Measurements from ENCODE around the gene EGFL6. TPM values are rescaled to one million over a fixed set of nuclear protein-coding genes. Genes with fewer than 3 reads are reported as not detected.

Gene EGFL6
- total RNA-seq, 1 experiment from 2014 or later = not detected

- DNase-seq (ENCODE audit: unreplicated experiment) = peak; percentile 76
- no peaks in the 10 kb centered on the region for H3K36me3 Mint-ChIP-seq (ENCODE audit: insufficient read depth, unreplicated experiment)
- intact Hi-C loops (cut with micrococcal nuclease) = loop anchor here (10.0 kb wide), 1 partner anchor 242 kb away; no protein-coding TSS in a partner anchor
- TF ChIP-seq CTCF (IDR thresholded peaks at IDR 0.05; ENCODE audit: unreplicated experiment) = no peak
- peaks cover 5% of the 10 kb centered on the region for H3K4me1 Mint-ChIP-seq (ENCODE audit: insufficient read depth, unreplicated experiment)
- peak overlapping the region; percentile 59 for H3K27ac Mint-ChIP-seq (ENCODE audit: low read depth, unreplicated experiment)
- H3K9me3 Mint-ChIP-seq (ENCODE audit: unreplicated experiment) = no peaks in the 10 kb centered on the region
- CTCF ChIA-PET = interaction anchor here (0.5 to 2.5 kb wide), 3 partner anchors 145 to 383 kb away, joined by 3 to 16 read pairs (median 4); no protein-coding TSS in a partner anchor
- POLR2A ChIA-PET = interaction anchor here (0.6 to 2.1 kb wide), 13 partner anchors 11 to 377 kb away, joined by 3 to 31 read pairs (median 6); partner anchors contain the start of genes GEMIN8, OFD1, RAB9A and TRAPPC2
- H3K4me3 Mint-ChIP-seq (ENCODE audit: unreplicated experiment) = peak overlapping the region; percentile 89
- peaks cover 28% of the 10 kb centered on the region for H3K27me3 Mint-ChIP-seq (ENCODE audit: insufficient read depth, unreplicated experiment)
- BruUV-seq (replicated peaks) = no TSS peak
Observed at GRCh38 chrX:13652287-13652793, 82.9 kb downstream of the EGFL6 start.

- intact Hi-C loops (cut with micrococcal nuclease) = loop anchor here (1.0 to 10.0 kb wide), 2 partner anchors 242 to 706 kb away; no protein-coding TSS in a partner anchor
- Mint-ChIP-seq H3K27me3 (ENCODE audit: insufficient read depth, unreplicated experiment) (peaks cover 20% of the 10 kb centered on the region), H3K36me3 (ENCODE audit: insufficient read depth, unreplicated experiment) (no peaks in the 10 kb centered on the region), H3K27ac (ENCODE audit: low read depth, unreplicated experiment) (peak within 1 kb of the TSS; percentile 59), H3K9me3 (ENCODE audit: unreplicated experiment) (no peaks in the 10 kb centered on the region), H3K4me1 (ENCODE audit: insufficient read depth, unreplicated experiment) (peaks cover 5% of the 10 kb centered on the region), H3K4me3 (ENCODE audit: unreplicated experiment) (peak within 1 kb of the TSS; percentile 89)
- DNase-seq (ENCODE audit: unreplicated experiment) = peak; percentile 98
- ChIA-PET POLR2A (interaction anchor here (0.6 to 2.0 kb wide), 17 partner anchors 10 to 1416 kb away, joined by 3 to 31 read pairs (median 5); partner anchors contain the start of genes GEMIN8, OFD1, RAB9A and TRAPPC2), CTCF (interaction anchor here (0.9 to 1.3 kb wide), 3 partner anchors 41 to 146 kb away, joined by 3 to 4 read pairs (median 4); no protein-coding TSS in a partner anchor)
- TSS peak; percentile 68 for BruUV-seq (replicated peaks)
- no peak for TF ChIP-seq CTCF (IDR thresholded peaks at IDR 0.05; ENCODE audit: unreplicated experiment)
Observed at GRCh38 chrX:13652850-13653693, 83.7 kb downstream of the EGFL6 start, which contains the start of gene TCEANC. TCEANC (plus strand) TSS chrX:13653141; CDS start chrX:13662509, 9,368 bp downstream.

DNA sequence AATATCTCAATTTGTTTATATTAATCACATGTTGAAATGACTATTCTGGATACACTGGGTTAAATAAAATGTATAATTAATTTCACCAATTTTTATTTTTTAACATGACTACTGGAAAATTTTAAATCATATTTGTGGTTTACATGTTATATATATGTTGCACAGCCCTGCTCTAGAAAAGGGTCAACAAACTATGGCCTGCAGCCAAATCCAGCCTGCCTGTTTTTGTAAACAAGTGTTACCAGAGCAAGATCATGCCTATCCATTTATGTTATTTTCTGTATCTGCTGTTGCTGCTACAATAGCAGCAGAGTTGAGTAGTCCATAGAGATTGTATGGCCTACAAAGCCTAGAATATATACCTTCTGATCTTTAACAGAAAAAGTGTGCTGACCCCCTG is 84.7 kb downstream of the EGFL6 start:
- CTCF ChIA-PET = interaction anchor here (0.6 to 1.3 kb wide), 4 partner anchors 9 to 147 kb away, joined by 3 to 4 read pairs (median 4); no protein-coding TSS in a partner anchor
- H3K9me3 Mint-ChIP-seq (ENCODE audit: unreplicated experiment) = no peaks in the 10 kb centered on the region
- intact Hi-C loops (cut with micrococcal nuclease) = loop anchor here (10.0 kb wide), 1 partner anchor 241 kb away; no protein-coding TSS in a partner anchor
- H3K27me3 Mint-ChIP-seq (ENCODE audit: insufficient read depth, unreplicated experiment) = peaks cover 15% of the 10 kb centered on the region
- H3K36me3 Mint-ChIP-seq (ENCODE audit: insufficient read depth, unreplicated experiment) = no peaks in the 10 kb centered on the region
- no peak for TF ChIP-seq CTCF (IDR thresholded peaks at IDR 0.05; ENCODE audit: unreplicated experiment)
- BruUV-seq (replicated peaks) = no TSS peak
- peaks cover 14% of the 10 kb centered on the region for H3K4me1 Mint-ChIP-seq (ENCODE audit: insufficient read depth, unreplicated experiment)
- no peak for DNase-seq (ENCODE audit: unreplicated experiment)
- peak overlapping the region; percentile 59 for H3K27ac Mint-ChIP-seq (ENCODE audit: low read depth, unreplicated experiment)
- POLR2A ChIA-PET = interaction anchor here (0.6 to 2.0 kb wide), 12 partner anchors 15 to 1417 kb away, joined by 3 to 31 read pairs (median 6); partner anchors contain the start of genes GEMIN8, OFD1, RAB9A and TRAPPC2
- no peak overlapping the region for H3K4me3 Mint-ChIP-seq (ENCODE audit: unreplicated experiment)

All from MCF 10A (cell line).